SW 1271 (cell line): ENCODE measurements around the gene GARIN1A.

ENCODE experiments used
- DNase-seq, 2 experiments: peaks; one replicate each; lab custom pipeline; 2025; lab: John Stamatoyannopoulos, UW

GARIN1A gene

GRCh38 chr7:128718967-128719642 lies 47.0 kb downstream of the GARIN1A start:
- DNase-seq = no peak

GRCh38 chr7:128721376-128721775 lies 49.3 kb downstream of the GARIN1A start:
- no peak for DNase-seq
